Stimulated activated CD4-positive, alpha-beta T cell treated with anti-CD3 and anti-CD28 coated beads, Interleukin-2, amount 100 ng/mL, for 48 hours (primary cell): Measurements from ENCODE around the gene CEACAM20.
"Not testable (repeated sequence)": the region's sequence is repeated elsewhere in the genome, so short reads cannot be mapped to it uniquely, and the experiment has no call there.

Experiments used
- DNase-seq, 2 donors: peaks; one replicate each; pipeline ENCODE4 v3.0.0-alpha.2; 2020

The CEACAM20 gene

DNA sequence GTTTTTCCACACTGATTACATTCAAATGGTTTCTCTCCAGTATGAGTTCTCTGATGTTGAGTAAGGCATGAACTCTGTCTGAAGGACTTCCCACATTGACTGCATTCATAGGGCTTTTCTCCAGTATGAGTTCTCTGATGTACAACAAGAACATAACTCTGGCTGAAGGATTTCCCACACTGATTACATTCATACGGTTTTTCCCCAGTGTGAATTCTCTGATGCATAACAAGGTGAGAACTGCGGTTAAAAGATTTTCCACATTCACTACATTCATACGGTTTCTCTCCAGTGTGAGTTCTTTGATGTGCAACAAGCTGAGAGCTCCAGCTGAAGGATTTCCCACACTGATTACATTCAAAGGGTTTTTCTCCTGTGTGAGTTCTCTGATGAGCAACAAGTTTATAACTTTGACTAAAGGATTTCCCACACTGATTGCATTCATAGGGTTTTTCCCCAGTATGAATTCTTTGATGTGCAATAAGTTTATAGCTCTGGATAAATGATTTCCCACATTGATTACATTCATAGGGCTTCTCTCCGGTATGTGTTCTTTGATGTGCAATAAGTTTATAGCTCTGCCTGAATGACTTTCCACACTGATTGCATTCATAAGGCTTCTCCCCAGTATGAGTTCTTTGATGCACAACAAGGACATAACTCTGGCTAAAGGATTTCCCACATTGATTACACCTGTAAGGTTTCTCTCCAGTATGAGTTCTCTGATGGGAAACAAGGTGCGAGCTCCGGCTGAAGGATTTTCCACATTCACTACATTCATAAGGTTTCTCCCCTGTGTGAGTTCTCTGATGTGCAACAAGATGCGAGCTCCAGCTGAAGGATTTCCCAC, 52.7 kb downstream of the CEACAM20 start:
- DNase-seq, result no peak

- not testable (repeated sequence) for DNase-seq
Observed at GRCh38 chr19:44468730-44469129, 60.7 kb downstream of the CEACAM20 start.

GRCh38 chr19:44462600-44463286, 66.7 kb downstream of the CEACAM20 start:
- not testable (repeated sequence) for DNase-seq
